Measurements from ENCODE around the gene TANGO2. TPM values are rescaled to one million over a fixed set of nuclear protein-coding genes. Genes with fewer than 3 reads are reported as not detected.

Gene TANGO2
- polyA plus RNA-seq, 1 of the 3 experiments (the other 2 are of a cell fraction), result 20.7 TPM

DNA sequence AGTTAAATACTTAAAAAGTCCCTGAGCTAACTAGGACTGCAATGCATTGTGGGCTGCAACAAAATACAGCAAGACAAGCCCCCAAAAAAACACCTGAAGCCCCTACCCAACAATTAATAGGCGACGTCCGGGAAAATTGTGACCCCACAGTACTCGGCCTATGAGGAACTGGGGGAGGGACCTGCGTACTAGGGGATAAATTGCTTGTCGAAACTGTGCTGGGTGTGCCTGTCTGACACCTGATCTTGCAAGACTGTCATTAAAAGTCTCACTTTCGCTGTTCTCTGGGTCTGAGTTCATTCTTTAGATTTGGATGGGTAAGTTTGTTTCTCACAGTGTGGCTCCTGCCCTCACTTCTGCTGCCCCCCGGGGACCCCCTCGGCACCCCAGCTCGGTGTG lies 15.2 kb downstream of the TANGO2 start:
- no peaks in the 10 kb centered on the region for H3F3A ChIP-seq (replicated peaks; ENCODE audit: insufficient read depth)
- ChIA-PET CTCF (no interaction called here), POLR2A (no interaction called here)
- no peaks in the 10 kb centered on the region for H3K36me3 ChIP-seq (replicated peaks in 1 of 2; ENCODE audit: control insufficient read depth in 1 of 2, insufficient read depth in 2 of 2, low read length in 1 of 2)
- no peaks in the 10 kb centered on the region for H3K9me2 ChIP-seq
- 96% methylated on average over 10 of the region's 10 CpGs for WGBS (ENCODE audit: low lambda C conversion rate)
- no peak overlapping the region for H2AFZ ChIP-seq (ENCODE audit: low read depth)
- H3K9me3 ChIP-seq, result no peaks in the 10 kb centered on the region
- peaks cover 0 to 18% of the 10 kb centered on the region in 2 experiments; a peak in 1 of 4 replicates for H3K4me1 ChIP-seq (ENCODE audit: control insufficient read depth in 1 of 2, insufficient read depth in 2 of 2, low read depth in 1 of 2, low read length in 1 of 2)
- no peak overlapping the region for H3K4me2 ChIP-seq
- H3K79me2 ChIP-seq (ENCODE audit: insufficient read depth), result peaks cover 12% of the 10 kb centered on the region; the same call in 1 of the 2 replicates
- H3K27me3 ChIP-seq (ENCODE audit: insufficient read depth), result no peaks in the 10 kb centered on the region
- H4K20me1 ChIP-seq (ENCODE audit: insufficient read depth), result 0 out of 2 replicates have a peak, but pooled peaks cover 7% of the 10 kb centered on the region
- no peak overlapping the region for H3K9ac ChIP-seq
- H3K4me3 ChIP-seq (ENCODE audit: low read depth in 2 of 2, low read length in 1 of 2), result no peak overlapping the region
- no peak overlapping the region for H3K27ac ChIP-seq (ENCODE audit: low read depth in 2 of 2, low read length in 1 of 2)
- no peak for DNase-seq
- TF ChIP-seq TAF1 (IDR thresholded peaks at IDR 0.05; ENCODE audit: borderline replicate concordance, low read depth, low read length) (no peak), CHD2 (IDR thresholded peaks at IDR 0.05; ENCODE audit: low read length, partially characterized antibody) (no peak), POLR2AphosphoS5 (IDR thresholded peaks at IDR 0.05; ENCODE audit: low read depth, low read length) (no peak), FOXM1 (IDR thresholded peaks at IDR 0.05; ENCODE audit: low read depth) (no peak), MEF2A (IDR thresholded peaks at IDR 0.05; ENCODE audit: borderline replicate concordance, low read depth) (no peak), NFIC (IDR thresholded peaks at IDR 0.05; ENCODE audit: borderline replicate concordance) (no peak), JUND (IDR thresholded peaks at IDR 0.05) (no peak), TCF12 (IDR thresholded peaks at IDR 0.05) (no peak), RAD21 (IDR thresholded peaks at IDR 0.05; ENCODE audit: low read length) (no peak), EP300 (IDR thresholded peaks at IDR 0.05; ENCODE audit: borderline replicate concordance in 1 of 2, low read depth in 1 of 2, low read length in 1 of 2) (no peak)
- TF ChIP-seq, protein P1, sequence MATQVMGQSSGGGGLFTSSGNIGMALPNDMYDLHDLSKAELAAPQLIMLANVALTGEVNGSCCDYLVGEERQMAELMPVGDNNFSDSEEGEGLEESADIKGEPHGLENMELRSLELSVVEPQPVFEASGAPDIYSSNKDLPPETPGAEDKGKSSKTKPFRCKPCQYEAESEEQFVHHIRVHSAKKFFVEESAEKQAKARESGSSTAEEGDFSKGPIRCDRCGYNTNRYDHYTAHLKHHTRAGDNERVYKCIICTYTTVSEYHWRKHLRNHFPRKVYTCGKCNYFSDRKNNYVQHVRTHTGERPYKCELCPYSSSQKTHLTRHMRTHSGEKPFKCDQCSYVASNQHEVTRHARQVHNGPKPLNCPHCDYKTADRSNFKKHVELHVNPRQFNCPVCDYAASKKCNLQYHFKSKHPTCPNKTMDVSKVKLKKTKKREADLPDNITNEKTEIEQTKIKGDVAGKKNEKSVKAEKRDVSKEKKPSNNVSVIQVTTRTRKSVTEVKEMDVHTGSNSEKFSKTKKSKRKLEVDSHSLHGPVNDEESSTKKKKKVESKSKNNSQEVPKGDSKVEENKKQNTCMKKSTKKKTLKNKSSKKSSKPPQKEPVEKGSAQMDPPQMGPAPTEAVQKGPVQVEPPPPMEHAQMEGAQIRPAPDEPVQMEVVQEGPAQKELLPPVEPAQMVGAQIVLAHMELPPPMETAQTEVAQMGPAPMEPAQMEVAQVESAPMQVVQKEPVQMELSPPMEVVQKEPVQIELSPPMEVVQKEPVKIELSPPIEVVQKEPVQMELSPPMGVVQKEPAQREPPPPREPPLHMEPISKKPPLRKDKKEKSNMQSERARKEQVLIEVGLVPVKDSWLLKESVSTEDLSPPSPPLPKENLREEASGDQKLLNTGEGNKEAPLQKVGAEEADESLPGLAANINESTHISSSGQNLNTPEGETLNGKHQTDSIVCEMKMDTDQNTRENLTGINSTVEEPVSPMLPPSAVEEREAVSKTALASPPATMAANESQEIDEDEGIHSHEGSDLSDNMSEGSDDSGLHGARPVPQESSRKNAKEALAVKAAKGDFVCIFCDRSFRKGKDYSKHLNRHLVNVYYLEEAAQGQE (IDR thresholded peaks at IDR 0.05; ENCODE audit: low read depth, low read length), result no peak
- TF ChIP-seq, protein P2, sequence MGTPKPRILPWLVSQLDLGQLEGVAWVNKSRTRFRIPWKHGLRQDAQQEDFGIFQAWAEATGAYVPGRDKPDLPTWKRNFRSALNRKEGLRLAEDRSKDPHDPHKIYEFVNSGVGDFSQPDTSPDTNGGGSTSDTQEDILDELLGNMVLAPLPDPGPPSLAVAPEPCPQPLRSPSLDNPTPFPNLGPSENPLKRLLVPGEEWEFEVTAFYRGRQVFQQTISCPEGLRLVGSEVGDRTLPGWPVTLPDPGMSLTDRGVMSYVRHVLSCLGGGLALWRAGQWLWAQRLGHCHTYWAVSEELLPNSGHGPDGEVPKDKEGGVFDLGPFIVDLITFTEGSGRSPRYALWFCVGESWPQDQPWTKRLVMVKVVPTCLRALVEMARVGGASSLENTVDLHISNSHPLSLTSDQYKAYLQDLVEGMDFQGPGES (IDR thresholded peaks at IDR 0.05; ENCODE audit: low read depth, low read length), result no peak
- TF ChIP-seq, protein P3, sequence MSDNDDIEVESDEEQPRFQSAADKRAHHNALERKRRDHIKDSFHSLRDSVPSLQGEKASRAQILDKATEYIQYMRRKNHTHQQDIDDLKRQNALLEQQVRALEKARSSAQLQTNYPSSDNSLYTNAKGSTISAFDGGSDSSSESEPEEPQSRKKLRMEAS (IDR thresholded peaks at IDR 0.05; ENCODE audit: low read depth), result no peak
- TF ChIP-seq, protein P4, sequence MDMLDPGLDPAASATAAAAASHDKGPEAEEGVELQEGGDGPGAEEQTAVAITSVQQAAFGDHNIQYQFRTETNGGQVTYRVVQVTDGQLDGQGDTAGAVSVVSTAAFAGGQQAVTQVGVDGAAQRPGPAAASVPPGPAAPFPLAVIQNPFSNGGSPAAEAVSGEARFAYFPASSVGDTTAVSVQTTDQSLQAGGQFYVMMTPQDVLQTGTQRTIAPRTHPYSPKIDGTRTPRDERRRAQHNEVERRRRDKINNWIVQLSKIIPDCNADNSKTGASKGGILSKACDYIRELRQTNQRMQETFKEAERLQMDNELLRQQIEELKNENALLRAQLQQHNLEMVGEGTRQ (IDR thresholded peaks at IDR 0.05; ENCODE audit: borderline replicate concordance, low read depth, low read length), result no peak
